ENCODE results near the gene CCDC191.

Gene CCDC191

GRCh38 chr3:114056130-114057010 lies at the start of gene CCDC191, which contains the start of gene QTRT2:
CCDC191 (minus strand) TSS chr3:114056526; CDS start chr3:114056466, 60 bp downstream.
QTRT2 (plus strand) TSS chr3:114056737; CDS start chr3:114065258, 8,521 bp downstream.
- no peak for TF ChIP-seq CTCF (IDR thresholded peaks at IDR 0.05; ENCODE audit: insufficient read depth, low read length, poor library complexity, severe bottlenecking)
- H3K27me3 ChIP-seq (replicated peaks; ENCODE audit: control insufficient read depth, insufficient read depth, low read length), result no peaks in the 10 kb centered on the region
- H3K4me3 ChIP-seq (replicated peaks; ENCODE audit: low read depth, low read length), result peak within 1 kb of the TSS; percentile 98
- peak; percentile 94 for DNase-seq (ENCODE audit: extremely low read depth, insufficient read length)
- H3K36me3 ChIP-seq (ENCODE audit: control insufficient read depth, insufficient read depth, low read length), result no peaks in the 10 kb centered on the region; the same call in 1 of the 2 replicates

- no peak for DNase-seq (ENCODE audit: extremely low read depth, insufficient read length)
- no peaks in the 10 kb centered on the region for H3K36me3 ChIP-seq (ENCODE audit: control insufficient read depth, insufficient read depth, low read length)
- H3K27me3 ChIP-seq (replicated peaks; ENCODE audit: control insufficient read depth, insufficient read depth, low read length), result no peaks in the 10 kb centered on the region; the same call in 1 of the 2 replicates
- no peak for TF ChIP-seq CTCF (IDR thresholded peaks at IDR 0.05; ENCODE audit: insufficient read depth, low read length, poor library complexity, severe bottlenecking)
- H3K4me3 ChIP-seq (replicated peaks; ENCODE audit: low read depth, low read length), result no peak overlapping the region
These were observed 48.1 kb upstream of the CCDC191 start for GRCh38 chr3:114104414-114104813.

GRCh38 chr3:114103858-114104257 lies 47.5 kb upstream of the CCDC191 start:
- H3K36me3 ChIP-seq (ENCODE audit: control insufficient read depth, insufficient read depth, low read length), result no peaks in the 10 kb centered on the region
- no peak for DNase-seq (ENCODE audit: extremely low read depth, insufficient read length)
- no peak for TF ChIP-seq CTCF (IDR thresholded peaks at IDR 0.05; ENCODE audit: insufficient read depth, low read length, poor library complexity, severe bottlenecking)
- H3K27me3 ChIP-seq (replicated peaks; ENCODE audit: control insufficient read depth, insufficient read depth, low read length), result no peaks in the 10 kb centered on the region; the same call in 1 of the 2 replicates
- no peak overlapping the region for H3K4me3 ChIP-seq (replicated peaks; ENCODE audit: low read depth, low read length)

- no peaks in the 10 kb centered on the region; the same call in 1 of the 2 replicates for H3K27me3 ChIP-seq (replicated peaks; ENCODE audit: control insufficient read depth, insufficient read depth, low read length)
- DNase-seq (ENCODE audit: extremely low read depth, insufficient read length), result peak; percentile 3
- no peaks in the 10 kb centered on the region for H3K36me3 ChIP-seq (ENCODE audit: control insufficient read depth, insufficient read depth, low read length)
- no peak overlapping the region for H3K4me3 ChIP-seq (replicated peaks; ENCODE audit: low read depth, low read length)
- no peak for TF ChIP-seq CTCF (IDR thresholded peaks at IDR 0.05; ENCODE audit: insufficient read depth, low read length, poor library complexity, severe bottlenecking)
These were observed 46.9 kb upstream of the CCDC191 start for GRCh38 chr3:114103181-114103580.

GRCh38 chr3:114101101-114101500 lies 44.8 kb upstream of the CCDC191 start:
- no peak for TF ChIP-seq CTCF (IDR thresholded peaks at IDR 0.05; ENCODE audit: insufficient read depth, low read length, poor library complexity, severe bottlenecking)
- DNase-seq (ENCODE audit: extremely low read depth, insufficient read length), result no peak
- no peaks in the 10 kb centered on the region for H3K36me3 ChIP-seq (ENCODE audit: control insufficient read depth, insufficient read depth, low read length)
- H3K4me3 ChIP-seq (replicated peaks; ENCODE audit: low read depth, low read length), result no peak overlapping the region
- no peaks in the 10 kb centered on the region for H3K27me3 ChIP-seq (replicated peaks; ENCODE audit: control insufficient read depth, insufficient read depth, low read length)
